Upper lobe of left lung (tissue), 6 donors: ENCODE results near the gene OR10A7. TPM values are rescaled to one million over a fixed set of nuclear protein-coding genes. Genes with fewer than 3 reads are reported as not detected.

Source experiments
- ATAC-seq, 2 donors: fragments of 200-7000 bp; cut with Tn5 transposase; one replicate each; pipeline ENCODE4 v1.9.1; 2022; ENCODE audit warnings: mild to moderate bottlenecking in 2 of 2, moderate library complexity in 2 of 2; ENCODE audit not compliant: low FRiP score in 2 of 2
- DNase-seq, 2 donors: peaks; one replicate each; pipeline ENCODE4 v3.0.0-alpha.2; 2019 to 2020
- H3K27ac ChIP-seq, 4 donors: fragments of 200-600 bp; sonication (generic); one replicate each; pipeline ENCODE4 v1.5.1; 2016 to 2019
- H3K27me3 ChIP-seq, 4 donors: fragments of 200-600 bp; sonication (generic); one replicate each; pipeline ENCODE4 v1.5.1; 2017 to 2019
- H3K36me3 ChIP-seq, 4 donors: fragments of 200-600 bp; sonication (generic); one replicate each; pipeline ENCODE4 v1.5.1; 2016 to 2019
- H3K4me1 ChIP-seq, 4 donors: fragments of 200-600 bp; sonication (generic); one replicate each; pipeline ENCODE4 v1.5.1; 2018 to 2019
- H3K4me3 ChIP-seq, 4 donors: fragments of 200-600 bp; sonication (generic); one replicate each; pipeline ENCODE4 v1.5.1; 2017 to 2019; ENCODE audit warnings: mild to moderate bottlenecking in 2 of 4, moderate library complexity in 1 of 4
- H3K9me3 ChIP-seq, 4 donors: fragments of 200-600 bp; sonication (generic); one replicate each; pipeline ENCODE4 v1.5.1; 2018 to 2019
- EP300 ChIP-seq, 4 donors: sonication (generic); formaldehyde crosslinking; IDR thresholded peaks; one replicate each; pipeline ENCODE4 v1.5.1; 2017; ENCODE audit warnings: antibody characterized with exemption in 4 of 4, control low read depth in 2 of 4
- POLR2A ChIP-seq, 4 donors: fragments of 450-650 bp; IDR thresholded peaks; one replicate each; pipeline ENCODE4 v1.5.1; 2016 to 2017; ENCODE audit warnings: antibody characterized with exemption in 4 of 4, mild to moderate bottlenecking in 2 of 4
- POLR2AphosphoS5 ChIP-seq, 2 donors: sonication (generic); formaldehyde crosslinking; IDR thresholded peaks; one replicate each; pipeline ENCODE4 v1.5.1; 2017; ENCODE audit warnings: antibody characterized with exemption in 2 of 2
- WGBS, 2 donors: methylation state at CpG; one replicate each; pipeline ENCODE4 v1.1.5; 2017 to 2018; 5-methylcytosine and 5-hydroxymethylcytosine counted together
- total RNA-seq, 6 donors: library from RNA; depleted of rRNA in 4 of 6; stranded (reverse); fragments of >200 nt in 4 of 6; gene quantifications; one replicate each; pipeline versions ENCODE4 v1.1.0 to v1.2.1, GENCODE V29; 2016 to 2021
- TF ChIP-seq, protein P1 (sequence below), 6 experiments: fragments of 450-650 bp in 4 of 6; fragments of 200-600 bp in 2 of 6; sonication (generic) in 2 of 6; IDR thresholded peaks; one replicate each; pipeline ENCODE4 v1.5.1; 2016 to 2019; ENCODE audit warnings: antibody characterized with exemption in 6 of 6
- donor health status: DM: no; HTN: no; CAD: no; lungs with moderate emphysema.
- donor health status: DM: no; HTN: yes; CAD: no; lungs with severe emphysema.

OR10A7 gene
- total RNA-seq, 6 donors from 2014 or later = not detected

DNA sequence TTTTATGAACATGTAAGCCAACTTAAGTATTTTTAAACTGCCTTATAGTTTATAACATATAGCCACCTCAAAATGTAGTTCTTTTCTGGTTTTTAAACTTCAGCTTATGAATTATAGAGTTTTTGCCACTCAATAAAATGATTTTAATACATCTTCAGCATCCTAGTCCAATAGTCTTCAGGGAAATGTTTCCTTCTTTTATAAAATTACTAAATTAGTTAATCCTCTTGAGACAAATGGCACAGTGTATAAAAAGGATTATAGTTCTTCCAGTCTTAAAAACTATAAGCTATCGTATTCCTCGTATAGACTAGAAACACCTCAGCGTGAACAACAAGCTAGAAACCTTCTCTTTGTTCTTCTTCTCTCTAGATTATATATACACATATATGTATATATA, 23.5 kb downstream of the OR10A7 start, which contains the start of gene OR6C74:
Gene OR6C74, plus strand, starts transcription at position 301 of the 400 bp plus-strand sequence. CDS start 2,679 bp downstream, outside the sequence.
- no peak within 1 kb of the TSS for H3K4me3 ChIP-seq
- 91 to 96% methylated on average over 3 of the region's 3 CpGs for WGBS, 2 donors

DNA sequence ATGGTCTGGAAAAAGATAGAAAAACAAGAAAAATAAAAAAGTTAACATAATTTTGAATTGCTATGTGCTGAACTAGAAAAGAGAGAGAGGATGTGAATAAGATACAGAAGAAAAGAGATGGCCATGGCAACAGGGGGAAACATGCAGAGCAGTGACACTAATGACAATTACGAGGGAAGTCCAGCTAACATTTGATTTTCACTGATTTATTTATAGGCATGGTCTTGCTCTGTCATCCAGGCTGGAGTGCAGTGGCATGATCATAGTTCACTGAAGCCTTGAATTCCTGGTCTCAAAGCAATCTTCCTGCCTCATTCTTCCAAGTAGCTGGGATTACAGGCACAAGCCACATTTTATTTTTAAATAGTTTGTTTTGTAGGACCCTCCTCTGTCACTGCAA, 25.3 kb downstream of the OR10A7 start:
- no peak for TF ChIP-seq EP300 (IDR thresholded peaks at IDR 0.05)
- no peak for TF ChIP-seq POLR2AphosphoS5 (IDR thresholded peaks at IDR 0.05)
- TF ChIP-seq POLR2A (IDR thresholded peaks at IDR 0.05) = no peak
- TF ChIP-seq, protein P1, sequence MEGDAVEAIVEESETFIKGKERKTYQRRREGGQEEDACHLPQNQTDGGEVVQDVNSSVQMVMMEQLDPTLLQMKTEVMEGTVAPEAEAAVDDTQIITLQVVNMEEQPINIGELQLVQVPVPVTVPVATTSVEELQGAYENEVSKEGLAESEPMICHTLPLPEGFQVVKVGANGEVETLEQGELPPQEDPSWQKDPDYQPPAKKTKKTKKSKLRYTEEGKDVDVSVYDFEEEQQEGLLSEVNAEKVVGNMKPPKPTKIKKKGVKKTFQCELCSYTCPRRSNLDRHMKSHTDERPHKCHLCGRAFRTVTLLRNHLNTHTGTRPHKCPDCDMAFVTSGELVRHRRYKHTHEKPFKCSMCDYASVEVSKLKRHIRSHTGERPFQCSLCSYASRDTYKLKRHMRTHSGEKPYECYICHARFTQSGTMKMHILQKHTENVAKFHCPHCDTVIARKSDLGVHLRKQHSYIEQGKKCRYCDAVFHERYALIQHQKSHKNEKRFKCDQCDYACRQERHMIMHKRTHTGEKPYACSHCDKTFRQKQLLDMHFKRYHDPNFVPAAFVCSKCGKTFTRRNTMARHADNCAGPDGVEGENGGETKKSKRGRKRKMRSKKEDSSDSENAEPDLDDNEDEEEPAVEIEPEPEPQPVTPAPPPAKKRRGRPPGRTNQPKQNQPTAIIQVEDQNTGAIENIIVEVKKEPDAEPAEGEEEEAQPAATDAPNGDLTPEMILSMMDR (IDR thresholded peaks at IDR 0.05) = no peak
- H3K27ac ChIP-seq = no peak overlapping the region
- no peak for DNase-seq
- H3K27me3 ChIP-seq = no peaks in the 10 kb centered on the region
- H3K4me1 ChIP-seq = no peaks in the 10 kb centered on the region
- WGBS, 2 donors = 56 to 70% methylated on average over 1 of the region's 1 CpG
- H3K9me3 ChIP-seq = no peaks in the 10 kb centered on the region
- no peaks in the 10 kb centered on the region for H3K36me3 ChIP-seq
- H3K4me3 ChIP-seq = no peak overlapping the region
- ATAC-seq = no peak

More for the DNA sequence above, 23.5 kb downstream of the OR10A7 start, which contains the start of gene OR6C74:
- Histone ChIP-seq H3K27ac (no peak within 1 kb of the TSS), H3K27me3 (no peaks in the 10 kb centered on the region), H3K9me3 (no peaks in the 10 kb centered on the region), H3K4me1 (no peaks in the 10 kb centered on the region), H3K36me3 (no peaks in the 10 kb centered on the region)
- TF ChIP-seq EP300 (IDR thresholded peaks at IDR 0.05) (no peak), POLR2AphosphoS5 (IDR thresholded peaks at IDR 0.05) (no peak), POLR2A (IDR thresholded peaks at IDR 0.05) (no peak)
- TF ChIP-seq, protein P1 (IDR thresholded peaks at IDR 0.05) = no peak
- ATAC-seq (no peak), DNase-seq (no peak)

DNA sequence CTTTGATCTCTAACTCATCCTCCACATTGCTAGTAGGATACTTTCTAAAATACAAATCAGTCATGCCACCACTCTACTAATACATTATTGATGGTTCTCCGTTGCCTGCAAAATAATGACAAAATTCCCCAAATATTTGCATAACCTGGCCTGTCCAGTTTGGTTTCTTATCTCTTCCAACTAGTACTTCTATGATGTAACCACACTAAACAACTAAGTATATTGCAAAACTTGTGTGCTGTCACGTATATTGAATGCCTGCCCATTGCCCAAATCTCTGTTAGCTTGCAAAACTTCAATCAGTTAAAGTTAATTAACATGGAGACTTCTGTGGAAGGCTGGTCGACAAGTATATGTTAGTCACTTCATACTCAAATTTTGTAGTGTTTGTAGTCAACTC, 30.1 kb downstream of the OR10A7 start:
- DNase-seq = no peak
- Histone ChIP-seq H3K27me3 (no peaks in the 10 kb centered on the region), H3K4me3 (no peak overlapping the region), H3K27ac (no peak overlapping the region), H3K9me3 (no peaks in the 10 kb centered on the region), H3K36me3 (no peaks in the 10 kb centered on the region), H3K4me1 (no peaks in the 10 kb centered on the region)
- no peak for ATAC-seq
- TF ChIP-seq, protein P1 (IDR thresholded peaks at IDR 0.05) = no peak
- no peak for TF ChIP-seq POLR2A (IDR thresholded peaks at IDR 0.05)
- TF ChIP-seq POLR2AphosphoS5 (IDR thresholded peaks at IDR 0.05) = no peak
- WGBS, 2 donors = 42 to 44% methylated on average over 3 of the region's 3 CpGs

DNA sequence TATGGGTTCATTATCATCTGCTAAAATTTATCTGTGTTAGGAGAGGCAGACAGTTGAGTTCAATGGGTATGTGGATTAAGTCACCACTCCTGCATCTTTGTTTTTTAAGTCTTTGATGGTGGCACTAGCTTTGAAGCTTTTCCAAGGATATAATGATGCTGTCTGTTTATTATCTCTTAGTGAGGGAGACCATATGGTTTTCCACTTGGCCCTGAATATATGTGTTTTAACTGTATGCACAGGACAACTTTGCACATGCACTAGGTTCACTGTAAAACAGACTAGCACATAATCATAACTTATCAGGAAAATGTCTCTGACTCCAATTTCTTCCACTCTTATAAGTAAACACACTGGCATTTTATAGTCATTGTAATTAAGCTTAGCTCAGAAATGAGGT, 32.5 kb downstream of the OR10A7 start:
- TF ChIP-seq POLR2AphosphoS5 (IDR thresholded peaks at IDR 0.05) (no peak), EP300 (IDR thresholded peaks at IDR 0.05) (no peak), POLR2A (IDR thresholded peaks at IDR 0.05) (no peak)
- TF ChIP-seq, protein P1 (IDR thresholded peaks at IDR 0.05) = no peak
- no peak for ATAC-seq
- no peak for DNase-seq
- no peak overlapping the region for H3K27ac ChIP-seq
- H3K36me3 ChIP-seq = no peaks in the 10 kb centered on the region
- no peak overlapping the region for H3K4me3 ChIP-seq
- H3K4me1 ChIP-seq = no peaks in the 10 kb centered on the region
- H3K9me3 ChIP-seq = no peaks in the 10 kb centered on the region
- H3K27me3 ChIP-seq = no peaks in the 10 kb centered on the region

DNA sequence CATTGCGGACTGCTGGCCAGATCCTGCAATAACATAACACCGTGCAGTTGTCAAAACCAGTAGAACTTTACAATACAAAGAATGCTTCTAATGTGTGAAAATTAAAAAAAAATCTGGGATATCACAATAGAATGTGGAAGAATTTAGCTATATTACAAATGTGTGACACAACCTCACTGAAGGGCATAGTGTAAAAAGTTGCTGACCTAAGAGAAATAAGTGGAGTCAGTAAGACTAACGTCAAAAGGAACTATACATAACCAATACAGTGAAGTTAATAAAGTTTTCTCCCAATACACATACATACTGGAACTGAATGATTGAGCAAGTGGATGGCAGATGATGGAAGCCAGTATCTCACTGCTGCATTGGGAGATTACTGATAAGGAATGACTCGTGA, 36.0 kb downstream of the OR10A7 start:
- no peaks in the 10 kb centered on the region for H3K4me1 ChIP-seq
- no peaks in the 10 kb centered on the region for H3K9me3 ChIP-seq
- no peak overlapping the region for H3K4me3 ChIP-seq
- 92 to 96% methylated on average over 4 of the region's 4 CpGs for WGBS, 2 donors
- no peak overlapping the region for H3K27ac ChIP-seq
- TF ChIP-seq EP300 (IDR thresholded peaks at IDR 0.05) (no peak), POLR2AphosphoS5 (IDR thresholded peaks at IDR 0.05) (no peak), POLR2A (IDR thresholded peaks at IDR 0.05) (no peak)
- TF ChIP-seq, protein P1 (IDR thresholded peaks at IDR 0.05) = no peak
- ATAC-seq (no peak), DNase-seq (no peak)
- H3K36me3 ChIP-seq = no peaks in the 10 kb centered on the region
- no peaks in the 10 kb centered on the region for H3K27me3 ChIP-seq
